GM18502 (cell line): ENCODE data around the gene ATIC.
"Not testable (repeated sequence)": the region's sequence is repeated elsewhere in the genome, so short reads cannot be mapped to it uniquely, and the experiment has no call there.

Source experiments
- ATAC-seq: cut with Tn5 transposase; IDR thresholded peaks from one replicate; pipeline ENCODE4 v1.9.1; 2021; ENCODE audit warnings: mild to moderate bottlenecking; ENCODE audit not compliant: unreplicated experiment, poor library complexity

The ATIC gene

GRCh38 chr2:215360059-215360458 lies 48.2 kb downstream of the ATIC start:
- not testable (repeated sequence) for ATAC-seq

- no peak for ATAC-seq
These were observed 48.7 kb downstream of the ATIC start for GRCh38 chr2:215360596-215360995.

- no peak for ATAC-seq
These were observed 49.5 kb downstream of the ATIC start for GRCh38 chr2:215361211-215361875.

GRCh38 chr2:215361876-215362561 lies 50.2 kb downstream of the ATIC start:
- no peak for ATAC-seq

- no peak for ATAC-seq
These were observed 50.7 kb downstream of the ATIC start for GRCh38 chr2:215362562-215362904.

GRCh38 chr2:215363039-215363438 lies 51.2 kb downstream of the ATIC start:
- ATAC-seq: no peak

- ATAC-seq: no peak
These were observed 51.8 kb downstream of the ATIC start for GRCh38 chr2:215363461-215364156.

GRCh38 chr2:215364157-215365155 lies 52.6 kb downstream of the ATIC start:
- no peak for ATAC-seq

- ATAC-seq: no peak
These were observed 53.4 kb downstream of the ATIC start for GRCh38 chr2:215365184-215365658.

GRCh38 chr2:215366440-215367032 lies 54.7 kb downstream of the ATIC start:
- no peak for ATAC-seq

- ATAC-seq: no peak
These were observed 56.0 kb downstream of the ATIC start for GRCh38 chr2:215367662-215368492.

- no peak for ATAC-seq
These were observed 56.6 kb downstream of the ATIC start for GRCh38 chr2:215368493-215368809.

- ATAC-seq: no peak
These were observed 57.4 kb downstream of the ATIC start for GRCh38 chr2:215369181-215369760.

- no peak for ATAC-seq
These were observed 58.5 kb downstream of the ATIC start for GRCh38 chr2:215370112-215370965.

GRCh38 chr2:215371915-215372897 lies 60.3 kb downstream of the ATIC start:
- ATAC-seq: no peak

- ATAC-seq: no peak
These were observed 61.2 kb downstream of the ATIC start for GRCh38 chr2:215372968-215373649.
